GM04504 (cell line): Measurements from ENCODE around the gene FOXD3.

Experiments
- DNase-seq: peaks from one replicate; pipeline ENCODE4 v3.0.0-alpha.2; 2012; ENCODE audit warnings: low read depth

The FOXD3 gene

GRCh38 chr1:63322114-63322943 is at the start of gene FOXD3:
FOXD3 (plus strand) TSS chr1:63322567; CDS start chr1:63323059, 492 bp downstream.
- DNase-seq, result no peak

GRCh38 chr1:63272811-63273210 is 49.6 kb upstream of the FOXD3 start:
- DNase-seq, result no peak

GRCh38 chr1:63274371-63274770 is 48.0 kb upstream of the FOXD3 start:
- DNase-seq, result no peak

- DNase-seq, result no peak
Measured at GRCh38 chr1:63274979-63275378, 47.4 kb upstream of the FOXD3 start.

GRCh38 chr1:63276624-63277023 is 45.7 kb upstream of the FOXD3 start:
- DNase-seq, result no peak

- DNase-seq, result no peak
Measured at GRCh38 chr1:63277195-63278192, 44.9 kb upstream of the FOXD3 start.

GRCh38 chr1:63281753-63282152 is 40.6 kb upstream of the FOXD3 start:
- no peak for DNase-seq

GRCh38 chr1:63289135-63289534 is 33.2 kb upstream of the FOXD3 start:
- DNase-seq, result no peak

GRCh38 chr1:63294803-63295594 is 27.4 kb upstream of the FOXD3 start:
- DNase-seq, result no peak

GRCh38 chr1:63304410-63304809 is 18.0 kb upstream of the FOXD3 start:
- DNase-seq, result no peak

GRCh38 chr1:63305043-63305442 is 17.3 kb upstream of the FOXD3 start:
- no peak for DNase-seq

- no peak for DNase-seq
Measured at GRCh38 chr1:63307196-63307794, 15.1 kb upstream of the FOXD3 start.

GRCh38 chr1:63316598-63316983 is 5.8 kb upstream of the FOXD3 start:
- DNase-seq, result no peak

- DNase-seq, result no peak
Measured at GRCh38 chr1:63316984-63317816, 5.2 kb upstream of the FOXD3 start.

GRCh38 chr1:63317817-63318152 is 4.6 kb upstream of the FOXD3 start:
- DNase-seq, result no peak

- no peak for DNase-seq
Measured at GRCh38 chr1:63318201-63318979, 4.0 kb upstream of the FOXD3 start.

GRCh38 chr1:63319046-63320021 is 3.0 kb upstream of the FOXD3 start:
- no peak for DNase-seq

- no peak for DNase-seq
Measured at GRCh38 chr1:63320022-63320721, 2.2 kb upstream of the FOXD3 start.
